ENCODE data around the gene DGUOK.

Gene DGUOK

DNA sequence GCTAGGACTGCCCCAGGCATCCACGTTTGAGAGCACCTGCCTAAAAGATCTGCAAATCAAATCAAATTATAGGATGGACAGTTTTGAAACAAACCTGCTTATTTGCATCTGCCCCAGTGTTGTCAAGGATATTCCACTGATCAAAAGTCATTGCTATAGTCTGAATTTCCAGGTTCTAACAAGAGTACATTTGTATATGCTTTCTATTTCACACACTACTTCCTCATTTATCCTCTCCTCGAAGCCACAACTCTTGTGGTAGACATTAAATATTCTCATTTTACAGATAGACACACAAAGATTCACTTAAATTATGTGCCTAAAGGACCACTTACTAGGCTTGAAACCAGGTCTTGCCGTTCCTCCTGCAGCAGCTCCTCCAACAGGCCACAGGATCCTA lies 46.2 kb downstream of the DGUOK start:
- no peak overlapping the region for H2BK120ac ChIP-seq (ENCODE audit: insufficient read depth, low read length, poor library complexity)
- H3K4me2 ChIP-seq (ENCODE audit: low read length) = no peak overlapping the region
- no CpG with 5 or more reads among the region's 3 CpGs for WGBS (ENCODE audit: extremely low coverage, insufficient coverage, insufficient read length)

DNA sequence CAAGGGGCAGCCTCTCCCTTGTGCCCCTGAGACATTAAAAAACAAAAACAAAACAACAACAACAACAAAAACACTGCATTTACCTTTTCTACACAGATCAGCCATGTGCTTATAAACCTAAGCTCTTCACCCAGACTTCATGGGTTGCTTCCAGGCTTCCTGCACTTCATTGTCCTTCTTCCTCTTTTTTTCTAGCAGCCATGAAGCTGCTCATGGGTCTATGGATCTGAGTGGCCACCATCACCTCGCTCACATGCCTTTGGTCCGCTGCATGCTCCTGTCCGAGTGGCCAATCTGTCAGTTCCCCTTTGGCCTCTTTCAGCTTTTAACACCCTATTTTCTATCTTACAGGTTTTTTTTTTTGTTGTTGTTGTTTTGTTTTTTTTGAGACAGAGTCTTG lies 49.1 kb downstream of the DGUOK start:
- Histone ChIP-seq H3K36me3 (ENCODE audit: control insufficient read depth in 1 of 2, insufficient read depth in 2 of 2, low read length in 2 of 2) (no peaks in the 10 kb centered on the region), H3K27ac (ENCODE audit: low read depth, low read length) (no peak overlapping the region), H4K12ac (ENCODE audit: low read depth, low read length) (no peak overlapping the region), H3K14ac (ENCODE audit: low read length) (no peak overlapping the region), H3K27me3 (ENCODE audit: insufficient read depth, low read length) (no peaks in the 10 kb centered on the region), H2AFZ (ENCODE audit: insufficient read depth, low read length, poor library complexity) (no peak overlapping the region), H3K23ac (ENCODE audit: low read length) (no peak overlapping the region), H3K4me3 (ENCODE audit: low read depth, low read length) (no peak overlapping the region), H4K8ac (ENCODE audit: low read depth, low read length) (no peak overlapping the region), H2BK120ac (ENCODE audit: insufficient read depth, low read length, poor library complexity) (no peak overlapping the region), H3K79me2 (ENCODE audit: control insufficient read depth, insufficient read depth, low read length, poor library complexity) (no peaks in the 10 kb centered on the region), H3K79me1 (ENCODE audit: low read length) (no peaks in the 10 kb centered on the region), H3K9me3 (ENCODE audit: insufficient read depth, low read depth, low read length) (no peaks in the 10 kb centered on the region), H3K4me1 (ENCODE audit: control insufficient read depth in 1 of 2, insufficient read depth in 2 of 2, low read length in 2 of 2) (peaks cover 4 to 11% of the 10 kb centered on the region in 2 experiments), H3K4me2 (ENCODE audit: low read length) (no peak overlapping the region), H2BK5ac (ENCODE audit: low read depth, low read length, poor library complexity) (no peak overlapping the region), H4K91ac (ENCODE audit: low read depth, low read length) (no peak overlapping the region), H3K18ac (ENCODE audit: low read length) (no peak overlapping the region), H3K4ac (ENCODE audit: low read depth, low read length) (no peak overlapping the region), H2BK12ac (ENCODE audit: low read length) (no peak overlapping the region), H2AK5ac (ENCODE audit: low read length) (no peak overlapping the region), H3K9ac (ENCODE audit: low read length) (no peak overlapping the region)
- no CpG with 5 or more reads among the region's 3 CpGs for WGBS (ENCODE audit: extremely low coverage, insufficient coverage, insufficient read length)
- no peak for DNase-seq

More for the DNA sequence above, 46.2 kb downstream of the DGUOK start:
- Histone ChIP-seq H3K4ac (ENCODE audit: low read depth, low read length) (no peak overlapping the region), H3K4me1 (ENCODE audit: control insufficient read depth in 1 of 2, insufficient read depth in 2 of 2, low read length in 2 of 2) (no peaks in the 10 kb centered on the region), H4K8ac (ENCODE audit: low read depth, low read length) (no peak overlapping the region), H3K27ac (ENCODE audit: low read depth, low read length) (no peak overlapping the region), H3K4me3 (ENCODE audit: low read depth, low read length) (no peak overlapping the region), H3K9ac (ENCODE audit: low read length) (no peak overlapping the region), H2AK5ac (ENCODE audit: low read length) (no peak overlapping the region), H3K36me3 (ENCODE audit: control insufficient read depth in 1 of 2, insufficient read depth in 2 of 2, low read length in 2 of 2) (no peaks in the 10 kb centered on the region), H3K18ac (ENCODE audit: low read length) (no peak overlapping the region), H3K27me3 (ENCODE audit: insufficient read depth, low read length) (no peaks in the 10 kb centered on the region), H2AFZ (ENCODE audit: insufficient read depth, low read length, poor library complexity) (no peak overlapping the region), H3K23ac (ENCODE audit: low read length) (no peak overlapping the region), H3K79me2 (ENCODE audit: control insufficient read depth, insufficient read depth, low read length, poor library complexity) (no peaks in the 10 kb centered on the region), H2BK12ac (ENCODE audit: low read length) (no peak overlapping the region), H2BK5ac (ENCODE audit: low read depth, low read length, poor library complexity) (no peak overlapping the region), H3K79me1 (ENCODE audit: low read length) (no peaks in the 10 kb centered on the region), H3K9me3 (ENCODE audit: insufficient read depth, low read depth, low read length) (no peaks in the 10 kb centered on the region), H4K91ac (ENCODE audit: low read depth, low read length) (no peak overlapping the region), H4K12ac (ENCODE audit: low read depth, low read length) (no peak overlapping the region), H3K14ac (ENCODE audit: low read length) (no peak overlapping the region)
- DNase-seq = no peak

DNA sequence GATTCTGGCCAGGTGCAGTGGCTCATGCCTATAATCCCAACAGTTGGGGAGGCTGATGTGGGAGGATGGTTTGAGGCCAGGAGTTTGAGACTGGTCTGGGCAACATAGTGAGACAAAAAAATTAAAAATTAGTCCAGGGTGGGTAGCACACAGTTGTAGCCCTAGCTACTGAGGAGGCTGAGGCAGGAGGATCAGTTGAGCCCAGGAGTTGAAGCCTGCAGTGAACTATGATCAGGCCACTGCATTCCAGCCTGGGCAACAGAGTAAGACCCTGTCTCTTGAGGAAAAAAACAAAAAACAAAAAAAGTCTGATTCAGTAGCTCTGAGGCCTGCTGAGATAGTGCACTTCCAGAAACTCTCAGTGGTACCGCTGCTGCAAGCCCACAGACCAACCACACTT lies 50.1 kb downstream of the DGUOK start:
- H3K4me1 ChIP-seq (ENCODE audit: control insufficient read depth in 1 of 2, insufficient read depth in 2 of 2, low read length in 2 of 2) = peaks cover 12 to 20% of the 10 kb centered on the region in 2 experiments
- H3K9ac ChIP-seq (ENCODE audit: low read length) = no peak overlapping the region
- H2AK5ac ChIP-seq (ENCODE audit: low read length) = no peak overlapping the region
- H4K8ac ChIP-seq (ENCODE audit: low read depth, low read length) = no peak overlapping the region
- no peak overlapping the region for H2BK120ac ChIP-seq (ENCODE audit: insufficient read depth, low read length, poor library complexity)
- no peak overlapping the region for H3K27ac ChIP-seq (ENCODE audit: low read depth, low read length)
- no peak overlapping the region for H3K23ac ChIP-seq (ENCODE audit: low read length)
- no peak overlapping the region for H4K12ac ChIP-seq (ENCODE audit: low read depth, low read length)
- H4K91ac ChIP-seq (ENCODE audit: low read depth, low read length) = no peak overlapping the region
- WGBS (ENCODE audit: extremely low coverage, insufficient coverage, insufficient read length) = no CpG with 5 or more reads among the region's 1 CpG
- no peaks in the 10 kb centered on the region for H3K79me2 ChIP-seq (ENCODE audit: control insufficient read depth, insufficient read depth, low read length, poor library complexity)
- no peaks in the 10 kb centered on the region for H3K36me3 ChIP-seq (ENCODE audit: control insufficient read depth in 1 of 2, insufficient read depth in 2 of 2, low read length in 2 of 2)
- H3K18ac ChIP-seq (ENCODE audit: low read length) = no peak overlapping the region
- H2BK12ac ChIP-seq (ENCODE audit: low read length) = no peak overlapping the region
- no peak overlapping the region for H2BK5ac ChIP-seq (ENCODE audit: low read depth, low read length, poor library complexity)
- H3K4me2 ChIP-seq (ENCODE audit: low read length) = no peak overlapping the region
- no peak overlapping the region for H3K14ac ChIP-seq (ENCODE audit: low read length)
- H3K4me3 ChIP-seq (ENCODE audit: low read depth, low read length) = no peak overlapping the region
- H3K79me1 ChIP-seq (ENCODE audit: low read length) = peaks cover 3% of the 10 kb centered on the region
- no peak overlapping the region for H2AFZ ChIP-seq (ENCODE audit: insufficient read depth, low read length, poor library complexity)
- DNase-seq = no peak
- no peaks in the 10 kb centered on the region for H3K9me3 ChIP-seq (ENCODE audit: insufficient read depth, low read depth, low read length)
- H3K4ac ChIP-seq (ENCODE audit: low read depth, low read length) = no peak overlapping the region
- H3K27me3 ChIP-seq (ENCODE audit: insufficient read depth, low read length) = no peaks in the 10 kb centered on the region

DNA sequence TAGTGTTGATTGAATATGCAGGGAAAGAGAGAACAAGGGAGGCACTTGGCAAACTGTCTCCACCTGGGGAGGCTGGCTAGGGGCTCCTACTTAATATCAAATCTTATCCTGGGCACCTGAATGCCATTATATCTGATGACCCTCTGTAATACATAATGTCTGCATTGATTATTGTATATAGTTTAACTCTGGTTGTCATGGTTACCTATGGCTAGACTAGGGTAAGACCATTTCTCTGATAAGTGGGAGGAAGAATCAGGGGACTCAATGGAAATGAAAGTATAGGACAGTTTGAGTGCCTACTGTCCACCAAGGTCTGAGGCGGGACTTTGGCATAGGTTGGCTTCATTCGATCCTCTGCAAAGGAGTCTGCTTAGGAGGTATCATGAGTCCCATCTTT lies 50.8 kb downstream of the DGUOK start:
- peaks cover 18 to 27% of the 10 kb centered on the region in 2 experiments for H3K4me1 ChIP-seq (ENCODE audit: control insufficient read depth in 1 of 2, insufficient read depth in 2 of 2, low read length in 2 of 2)
- H4K91ac ChIP-seq (ENCODE audit: low read depth, low read length) = no peak overlapping the region
- DNase-seq = no peak
- no peak overlapping the region for H3K27ac ChIP-seq (ENCODE audit: low read depth, low read length)
- no peak overlapping the region for H2BK120ac ChIP-seq (ENCODE audit: insufficient read depth, low read length, poor library complexity)
- no peak overlapping the region for H3K4me3 ChIP-seq (ENCODE audit: low read depth, low read length)
- H2BK12ac ChIP-seq (ENCODE audit: low read length) = no peak overlapping the region
- no peak overlapping the region for H2BK5ac ChIP-seq (ENCODE audit: low read depth, low read length, poor library complexity)
- H3K9ac ChIP-seq (ENCODE audit: low read length) = no peak overlapping the region
- H3K14ac ChIP-seq (ENCODE audit: low read length) = no peak overlapping the region
- H3K36me3 ChIP-seq (ENCODE audit: control insufficient read depth in 1 of 2, insufficient read depth in 2 of 2, low read length in 2 of 2) = no peaks in the 10 kb centered on the region
- no peak overlapping the region for H2AK5ac ChIP-seq (ENCODE audit: low read length)
- no peaks in the 10 kb centered on the region for H3K9me3 ChIP-seq (ENCODE audit: insufficient read depth, low read depth, low read length)
- H3K4ac ChIP-seq (ENCODE audit: low read depth, low read length) = no peak overlapping the region
- no peaks in the 10 kb centered on the region for H3K27me3 ChIP-seq (ENCODE audit: insufficient read depth, low read length)
- no peaks in the 10 kb centered on the region for H3K79me2 ChIP-seq (ENCODE audit: control insufficient read depth, insufficient read depth, low read length, poor library complexity)
- no CpG with 5 or more reads among the region's 2 CpGs for WGBS (ENCODE audit: extremely low coverage, insufficient coverage, insufficient read length)
- no peak overlapping the region for H3K4me2 ChIP-seq (ENCODE audit: low read length)
- no peak overlapping the region for H3K18ac ChIP-seq (ENCODE audit: low read length)
- no peak overlapping the region for H3K23ac ChIP-seq (ENCODE audit: low read length)
- no peak overlapping the region for H4K12ac ChIP-seq (ENCODE audit: low read depth, low read length)
- H3K79me1 ChIP-seq (ENCODE audit: low read length) = peaks cover 3% of the 10 kb centered on the region
- H4K8ac ChIP-seq (ENCODE audit: low read depth, low read length) = no peak overlapping the region
- no peak overlapping the region for H2AFZ ChIP-seq (ENCODE audit: insufficient read depth, low read length, poor library complexity)
